ENCODE results near the gene SORL1. TPM values are rescaled to one million over a fixed set of nuclear protein-coding genes. Genes with fewer than 3 reads are reported as not detected.

The SORL1 gene
- total and polyA plus RNA-seq, 2 of the 8 experiments (the other 6 are each of a cell fraction or from before 2014, with no cell fraction given): 38.1 to 65.5 TPM

- WGBS, 2 experiments (ENCODE audit: extremely low coverage in 1 of 2, insufficient coverage in 1 of 2, insufficient read length in 1 of 2, insufficient replicate concordance in 2 of 2, low coverage in 1 of 2, low lambda C conversion rate in 2 of 2, missing lambda C conversion rate in 1 of 2): 94% methylated on average over 4 of the region's 4 CpGs; no CpG with 5 or more reads in 1 of the 2 experiments
- Histone ChIP-seq H3K27ac (ENCODE audit: low read depth, low read length) (no peak overlapping the region), H4K5ac (ENCODE audit: insufficient read length, low read depth, low read length) (no peak overlapping the region), H3K79me2 (ENCODE audit: control insufficient read depth in 1 of 2, insufficient read depth in 2 of 2, low read length in 2 of 2) (no peaks in the 10 kb centered on the region), H3K36me3 (ENCODE audit: control insufficient read depth in 2 of 4, insufficient read depth in 4 of 4, low read length in 3 of 4) (no peaks in the 10 kb centered on the region), H4K8ac (ENCODE audit: extremely low read depth, insufficient read depth, low read length) (no peak overlapping the region), H2BK120ac (replicated peaks; ENCODE audit: low read depth, low read length) (no peak overlapping the region), H4K91ac (replicated peaks; ENCODE audit: insufficient read length, low read length) (no peak overlapping the region), H2AK5ac (ENCODE audit: low read depth, low read length) (no peak overlapping the region), H3K23me2 (ENCODE audit: low read depth, low read length) (no peaks in the 10 kb centered on the region), H3K27me3 (replicated peaks in 1 of 4; ENCODE audit: control insufficient read depth in 3 of 4, extremely low read depth in 1 of 4, insufficient read depth in 3 of 4, low read length in 3 of 4) (no peaks in the 10 kb centered on the region), H2BK20ac (ENCODE audit: low read length) (no peak overlapping the region), H2BK15ac (ENCODE audit: low read length) (no peak overlapping the region), H3K4ac (replicated peaks; ENCODE audit: insufficient read length, low read depth, low read length) (no peak overlapping the region), H3K14ac (ENCODE audit: insufficient read length) (no peak overlapping the region), H3K4me2 (ENCODE audit: insufficient read depth in 1 of 2, low read depth in 2 of 2, low read length in 2 of 2) (no peak overlapping the region), H3K18ac (ENCODE audit: extremely low read depth, low read length) (no peak overlapping the region), H3K9me3 (ENCODE audit: insufficient read depth in 2 of 2, low read depth in 1 of 2, low read length in 1 of 2) (no peaks in the 10 kb centered on the region), H2BK12ac (ENCODE audit: low read depth, low read length) (no peak overlapping the region), H3K79me1 (ENCODE audit: low read depth, low read length) (no peaks in the 10 kb centered on the region), H3K4me1 (replicated peaks in 1 of 4; ENCODE audit: control insufficient read depth in 3 of 4, insufficient read depth in 4 of 4, low read length in 3 of 4) (no peaks in the 10 kb centered on the region), H4K20me1 (replicated peaks in 1 of 2; ENCODE audit: control insufficient read depth in 1 of 2, insufficient read depth in 2 of 2, low read length in 2 of 2) (no peaks in the 10 kb centered on the region), H3K9ac (replicated peaks in 1 of 4; ENCODE audit: extremely low read depth in 1 of 4, low read depth in 3 of 4, low read length in 3 of 4) (no peak overlapping the region), H3K4me3 (ENCODE audit: extremely low read depth in 1 of 4, insufficient read depth in 2 of 4, low read depth in 3 of 4, low read length in 4 of 4) (no peak overlapping the region), H3K56ac (replicated peaks; ENCODE audit: insufficient read length, low read depth, low read length) (no peak overlapping the region), H2AFZ (ENCODE audit: low read length) (no peak overlapping the region), H3K23ac (ENCODE audit: insufficient read length) (no peak overlapping the region), H2BK5ac (ENCODE audit: low read depth, low read length) (no peak overlapping the region)
- ChIA-PET POLR2A (ENCODE audit: partially characterized antibody) (no interaction called here), CTCF (ENCODE audit: partially characterized antibody) (interaction anchor here (0.9 kb wide), 2 partner anchors 9 to 23 kb away, joined by 3 to 5 read pairs; no protein-coding TSS in a partner anchor)
- DNase-seq (ENCODE audit: low read depth in 1 of 2, low spot score in 2 of 2): no peak
- FAIRE-seq: no peak
- no peak for TF ChIP-seq RAD21 (IDR thresholded peaks at IDR 0.05 in 1 of 2, conservative IDR thresholded peaks at IDR 0.05 in 1 of 2; ENCODE audit: low read depth in 2 of 2, low read length in 2 of 2)
- TF ChIP-seq RXRA (IDR thresholded peaks at IDR 0.05; ENCODE audit: insufficient read depth, low read depth, low read length): no peak
- no peak for TF ChIP-seq PHF8 (conservative IDR thresholded peaks at IDR 0.05; ENCODE audit: low read depth, low read length)
- TF ChIP-seq, protein P1, sequence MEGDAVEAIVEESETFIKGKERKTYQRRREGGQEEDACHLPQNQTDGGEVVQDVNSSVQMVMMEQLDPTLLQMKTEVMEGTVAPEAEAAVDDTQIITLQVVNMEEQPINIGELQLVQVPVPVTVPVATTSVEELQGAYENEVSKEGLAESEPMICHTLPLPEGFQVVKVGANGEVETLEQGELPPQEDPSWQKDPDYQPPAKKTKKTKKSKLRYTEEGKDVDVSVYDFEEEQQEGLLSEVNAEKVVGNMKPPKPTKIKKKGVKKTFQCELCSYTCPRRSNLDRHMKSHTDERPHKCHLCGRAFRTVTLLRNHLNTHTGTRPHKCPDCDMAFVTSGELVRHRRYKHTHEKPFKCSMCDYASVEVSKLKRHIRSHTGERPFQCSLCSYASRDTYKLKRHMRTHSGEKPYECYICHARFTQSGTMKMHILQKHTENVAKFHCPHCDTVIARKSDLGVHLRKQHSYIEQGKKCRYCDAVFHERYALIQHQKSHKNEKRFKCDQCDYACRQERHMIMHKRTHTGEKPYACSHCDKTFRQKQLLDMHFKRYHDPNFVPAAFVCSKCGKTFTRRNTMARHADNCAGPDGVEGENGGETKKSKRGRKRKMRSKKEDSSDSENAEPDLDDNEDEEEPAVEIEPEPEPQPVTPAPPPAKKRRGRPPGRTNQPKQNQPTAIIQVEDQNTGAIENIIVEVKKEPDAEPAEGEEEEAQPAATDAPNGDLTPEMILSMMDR (IDR thresholded peaks at IDR 0.05; ENCODE audit: control extremely low read depth in 1 of 3, insufficient read depth in 1 of 3, low read depth in 1 of 3, low read length in 3 of 3): no peak
- TF ChIP-seq SP2 (IDR thresholded peaks at IDR 0.05; ENCODE audit: low read length): no peak
- TF ChIP-seq SP1 (IDR thresholded peaks at IDR 0.05; ENCODE audit: low read depth, low read length): no peak
- no peak for TF ChIP-seq CREB1 (IDR thresholded peaks at IDR 0.05)
- no peak for TF ChIP-seq MAX (IDR thresholded peaks at IDR 0.05)
- no peak for TF ChIP-seq SUZ12 (IDR thresholded peaks at IDR 0.05; ENCODE audit: low read length)
- no peak for TF ChIP-seq SIN3A (conservative IDR thresholded peaks at IDR 0.05 in 1 of 2, IDR thresholded peaks at IDR 0.05 in 1 of 2; ENCODE audit: low read depth in 1 of 2, low read length in 2 of 2)
- no peak for TF ChIP-seq GABPA (IDR thresholded peaks at IDR 0.05; ENCODE audit: borderline replicate concordance, insufficient read depth, low read length)
- TF ChIP-seq BACH1 (IDR thresholded peaks at IDR 0.05; ENCODE audit: low read length): no peak
Measured at GRCh38 chr11:121437686-121438078, 14.4 kb upstream of the SORL1 start.

Data from H1 (cell line).